ENCODE results near the gene PTPRD. TPM values are rescaled to one million over a fixed set of nuclear protein-coding genes. Genes with fewer than 3 reads are reported as not detected.

The PTPRD gene
- total RNA-seq, 1 experiment from 2014 or later = 69.6 TPM

DNA sequence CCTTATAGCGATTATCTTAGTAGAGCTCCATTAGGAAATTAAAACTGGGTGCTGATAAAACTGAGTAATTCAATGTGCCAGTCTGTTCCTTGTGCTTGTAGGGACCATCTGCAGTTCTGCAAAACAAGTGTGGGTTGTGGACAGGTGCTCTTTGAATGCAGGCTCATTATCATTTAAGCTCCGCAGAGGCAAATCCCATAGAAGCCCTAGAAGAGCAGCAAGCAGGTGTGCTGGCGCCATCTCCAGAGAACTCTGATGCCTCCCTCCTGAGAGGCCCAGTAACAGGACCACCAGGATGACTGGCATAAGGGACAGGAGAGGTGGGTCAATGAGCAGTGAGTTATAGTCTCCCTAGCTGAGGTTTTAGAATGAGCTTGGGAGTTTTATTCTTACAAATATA lies 1470.8 kb downstream of the PTPRD start:
- TF ChIP-seq EMX1 (CRISPR knock-in tag; IDR thresholded peaks at IDR 0.05) = no peak
- no peak for TF ChIP-seq KAT7 (CRISPR knock-in tag; IDR thresholded peaks at IDR 0.05; ENCODE audit: borderline replicate concordance)
- no peak for TF ChIP-seq HMGA2 (CRISPR knock-in tag; IDR thresholded peaks at IDR 0.05)
- TF ChIP-seq PREB (CRISPR knock-in tag; IDR thresholded peaks at IDR 0.05; ENCODE audit: borderline replicate concordance) = no peak
- TF ChIP-seq, protein P1, sequence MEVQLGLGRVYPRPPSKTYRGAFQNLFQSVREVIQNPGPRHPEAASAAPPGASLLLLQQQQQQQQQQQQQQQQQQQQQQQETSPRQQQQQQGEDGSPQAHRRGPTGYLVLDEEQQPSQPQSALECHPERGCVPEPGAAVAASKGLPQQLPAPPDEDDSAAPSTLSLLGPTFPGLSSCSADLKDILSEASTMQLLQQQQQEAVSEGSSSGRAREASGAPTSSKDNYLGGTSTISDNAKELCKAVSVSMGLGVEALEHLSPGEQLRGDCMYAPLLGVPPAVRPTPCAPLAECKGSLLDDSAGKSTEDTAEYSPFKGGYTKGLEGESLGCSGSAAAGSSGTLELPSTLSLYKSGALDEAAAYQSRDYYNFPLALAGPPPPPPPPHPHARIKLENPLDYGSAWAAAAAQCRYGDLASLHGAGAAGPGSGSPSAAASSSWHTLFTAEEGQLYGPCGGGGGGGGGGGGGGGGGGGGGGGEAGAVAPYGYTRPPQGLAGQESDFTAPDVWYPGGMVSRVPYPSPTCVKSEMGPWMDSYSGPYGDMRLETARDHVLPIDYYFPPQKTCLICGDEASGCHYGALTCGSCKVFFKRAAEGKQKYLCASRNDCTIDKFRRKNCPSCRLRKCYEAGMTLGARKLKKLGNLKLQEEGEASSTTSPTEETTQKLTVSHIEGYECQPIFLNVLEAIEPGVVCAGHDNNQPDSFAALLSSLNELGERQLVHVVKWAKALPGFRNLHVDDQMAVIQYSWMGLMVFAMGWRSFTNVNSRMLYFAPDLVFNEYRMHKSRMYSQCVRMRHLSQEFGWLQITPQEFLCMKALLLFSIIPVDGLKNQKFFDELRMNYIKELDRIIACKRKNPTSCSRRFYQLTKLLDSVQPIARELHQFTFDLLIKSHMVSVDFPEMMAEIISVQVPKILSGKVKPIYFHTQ (CRISPR knock-in tag; IDR thresholded peaks at IDR 0.05) = no peak
- no peak for TF ChIP-seq NR2C2 (CRISPR knock-in tag; IDR thresholded peaks at IDR 0.05)
- no peak for TF ChIP-seq FOXP1 (CRISPR knock-in tag; IDR thresholded peaks at IDR 0.05; ENCODE audit: borderline replicate concordance)
- TF ChIP-seq HMGXB4 (CRISPR knock-in tag; IDR thresholded peaks at IDR 0.05) = no peak
- TF ChIP-seq NFATC4 (CRISPR knock-in tag; IDR thresholded peaks at IDR 0.05) = no peak
- no peak for TF ChIP-seq TEAD1 (CRISPR knock-in tag; IDR thresholded peaks at IDR 0.05)
- TF ChIP-seq ZNF263 (CRISPR knock-in tag; IDR thresholded peaks at IDR 0.05; ENCODE audit: low read depth) = no peak
- TF ChIP-seq, protein P2, sequence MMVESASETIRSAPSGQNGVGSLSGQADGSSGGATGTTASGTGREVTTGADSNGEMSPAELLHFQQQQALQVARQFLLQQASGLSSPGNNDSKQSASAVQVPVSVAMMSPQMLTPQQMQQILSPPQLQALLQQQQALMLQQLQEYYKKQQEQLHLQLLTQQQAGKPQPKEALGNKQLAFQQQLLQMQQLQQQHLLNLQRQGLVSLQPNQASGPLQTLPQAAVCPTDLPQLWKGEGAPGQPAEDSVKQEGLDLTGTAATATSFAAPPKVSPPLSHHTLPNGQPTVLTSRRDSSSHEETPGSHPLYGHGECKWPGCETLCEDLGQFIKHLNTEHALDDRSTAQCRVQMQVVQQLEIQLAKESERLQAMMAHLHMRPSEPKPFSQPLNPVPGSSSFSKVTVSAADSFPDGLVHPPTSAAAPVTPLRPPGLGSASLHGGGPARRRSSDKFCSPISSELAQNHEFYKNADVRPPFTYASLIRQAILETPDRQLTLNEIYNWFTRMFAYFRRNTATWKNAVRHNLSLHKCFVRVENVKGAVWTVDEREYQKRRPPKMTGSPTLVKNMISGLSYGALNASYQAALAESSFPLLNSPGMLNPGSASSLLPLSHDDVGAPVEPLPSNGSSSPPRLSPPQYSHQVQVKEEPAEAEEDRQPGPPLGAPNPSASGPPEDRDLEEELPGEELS (CRISPR knock-in tag; IDR thresholded peaks at IDR 0.05) = no peak
- TF ChIP-seq E2F4 (CRISPR knock-in tag; IDR thresholded peaks at IDR 0.05; ENCODE audit: borderline replicate concordance, low read depth) = no peak
- TF ChIP-seq, protein P3, sequence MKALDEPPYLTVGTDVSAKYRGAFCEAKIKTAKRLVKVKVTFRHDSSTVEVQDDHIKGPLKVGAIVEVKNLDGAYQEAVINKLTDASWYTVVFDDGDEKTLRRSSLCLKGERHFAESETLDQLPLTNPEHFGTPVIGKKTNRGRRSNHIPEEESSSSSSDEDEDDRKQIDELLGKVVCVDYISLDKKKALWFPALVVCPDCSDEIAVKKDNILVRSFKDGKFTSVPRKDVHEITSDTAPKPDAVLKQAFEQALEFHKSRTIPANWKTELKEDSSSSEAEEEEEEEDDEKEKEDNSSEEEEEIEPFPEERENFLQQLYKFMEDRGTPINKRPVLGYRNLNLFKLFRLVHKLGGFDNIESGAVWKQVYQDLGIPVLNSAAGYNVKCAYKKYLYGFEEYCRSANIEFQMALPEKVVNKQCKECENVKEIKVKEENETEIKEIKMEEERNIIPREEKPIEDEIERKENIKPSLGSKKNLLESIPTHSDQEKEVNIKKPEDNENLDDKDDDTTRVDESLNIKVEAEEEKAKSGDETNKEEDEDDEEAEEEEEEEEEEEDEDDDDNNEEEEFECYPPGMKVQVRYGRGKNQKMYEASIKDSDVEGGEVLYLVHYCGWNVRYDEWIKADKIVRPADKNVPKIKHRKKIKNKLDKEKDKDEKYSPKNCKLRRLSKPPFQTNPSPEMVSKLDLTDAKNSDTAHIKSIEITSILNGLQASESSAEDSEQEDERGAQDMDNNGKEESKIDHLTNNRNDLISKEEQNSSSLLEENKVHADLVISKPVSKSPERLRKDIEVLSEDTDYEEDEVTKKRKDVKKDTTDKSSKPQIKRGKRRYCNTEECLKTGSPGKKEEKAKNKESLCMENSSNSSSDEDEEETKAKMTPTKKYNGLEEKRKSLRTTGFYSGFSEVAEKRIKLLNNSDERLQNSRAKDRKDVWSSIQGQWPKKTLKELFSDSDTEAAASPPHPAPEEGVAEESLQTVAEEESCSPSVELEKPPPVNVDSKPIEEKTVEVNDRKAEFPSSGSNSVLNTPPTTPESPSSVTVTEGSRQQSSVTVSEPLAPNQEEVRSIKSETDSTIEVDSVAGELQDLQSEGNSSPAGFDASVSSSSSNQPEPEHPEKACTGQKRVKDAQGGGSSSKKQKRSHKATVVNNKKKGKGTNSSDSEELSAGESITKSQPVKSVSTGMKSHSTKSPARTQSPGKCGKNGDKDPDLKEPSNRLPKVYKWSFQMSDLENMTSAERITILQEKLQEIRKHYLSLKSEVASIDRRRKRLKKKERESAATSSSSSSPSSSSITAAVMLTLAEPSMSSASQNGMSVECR (CRISPR knock-in tag; IDR thresholded peaks at IDR 0.05; ENCODE audit: borderline replicate concordance) = no peak
- Mint-ChIP-seq H3K9me3 (no peaks in the 10 kb centered on the region), H3K27me3 (ENCODE audit: low read depth) (no peaks in the 10 kb centered on the region), H3K4me3 (no peak overlapping the region), H3K36me3 (no peaks in the 10 kb centered on the region), H3K4me1 (peaks cover 8% of the 10 kb centered on the region), H3K27ac (no peak overlapping the region)
- POLR2A ChIA-PET = no interaction called here
- peak; percentile 91 for ATAC-seq
- DNase-seq (ENCODE audit: low spot score) = peak; percentile 24
- CTCF ChIA-PET = interaction anchor here (1.0 kb wide), 1 partner anchor 13 kb away, joined by 3 read pairs; no protein-coding TSS in a partner anchor
